Fibroblast of pulmonary artery (primary cell): ENCODE measurements around the gene AHRR.
A peak's percentile ranks its signal among the peaks of the same experiment; 100 is the strongest.
"Not testable (repeated sequence)": the region's sequence is repeated elsewhere in the genome, so short reads cannot be mapped to it uniquely, and the experiment has no call there.

Experiments used
- DNase-seq: peaks from one replicate; pipeline ENCODE4 v3.0.0-alpha.2; 2010; ENCODE audit warnings: low read depth
- H3K4me3 ChIP-seq: replicated peaks from 2 replicates; pipeline ENCODE4 v1.5.1; 2011; ENCODE audit warnings: low read depth, mild to moderate bottlenecking, control low read depth, low read length, moderate library complexity
- CTCF ChIP-seq: IDR thresholded peaks from 2 replicates; pipeline ENCODE4 v1.5.1; 2011; ENCODE audit warnings: mild to moderate bottlenecking, control low read depth, low read length, inconsistent platforms; ENCODE audit errors: missing control alignments

Gene AHRR

GRCh38 chr5:364497-364896 is 43.0 kb downstream of the AHRR start:
- no peak for DNase-seq
- H3K4me3 ChIP-seq, result no peak overlapping the region
- TF ChIP-seq CTCF, result no peak

DNA sequence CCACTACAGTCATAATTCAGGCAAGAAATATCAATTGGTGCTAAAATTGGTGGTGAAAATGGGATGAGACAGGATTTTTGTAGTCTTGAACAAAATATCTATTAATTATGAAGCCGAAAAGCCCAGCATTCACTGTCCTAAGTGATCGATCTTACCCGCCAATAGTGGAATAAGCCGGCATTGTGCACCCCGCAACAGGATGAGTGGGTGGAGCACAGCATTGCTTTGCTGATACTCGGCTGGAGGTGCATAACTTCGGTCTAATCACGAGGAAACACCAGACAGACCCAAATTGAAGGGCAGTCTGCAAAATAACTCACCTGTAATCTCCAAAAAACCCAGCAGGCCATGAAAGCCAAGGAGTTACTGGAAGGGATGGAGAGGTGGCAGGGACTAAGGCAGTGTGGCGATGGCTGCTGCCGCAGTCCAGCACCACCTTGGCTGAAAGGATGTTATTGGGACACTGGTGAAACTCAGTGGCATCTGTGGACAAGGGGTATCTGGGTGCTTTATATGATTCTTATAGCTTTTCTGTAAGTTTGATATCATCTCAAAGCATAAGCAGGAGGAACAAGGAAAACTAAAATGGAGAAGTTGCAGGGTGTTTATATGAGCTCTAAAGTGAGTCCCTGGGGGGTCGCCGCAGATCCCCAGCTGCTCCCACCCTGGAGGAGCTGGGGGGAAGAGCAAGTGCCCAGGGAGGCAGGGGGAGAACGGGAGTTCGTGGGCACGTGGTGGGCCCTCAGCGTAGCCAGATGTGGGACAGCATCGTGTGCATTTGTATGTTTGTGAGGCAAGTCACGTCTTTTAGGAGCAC is 45.2 kb downstream of the AHRR start:
- H3K4me3 ChIP-seq, result no peak overlapping the region
- TF ChIP-seq CTCF, result no peak
- no peak for DNase-seq

GRCh38 chr5:367358-368130 is 46.0 kb downstream of the AHRR start:
- no peak for DNase-seq
- TF ChIP-seq CTCF, result no peak
- H3K4me3 ChIP-seq, result no peak overlapping the region

DNA sequence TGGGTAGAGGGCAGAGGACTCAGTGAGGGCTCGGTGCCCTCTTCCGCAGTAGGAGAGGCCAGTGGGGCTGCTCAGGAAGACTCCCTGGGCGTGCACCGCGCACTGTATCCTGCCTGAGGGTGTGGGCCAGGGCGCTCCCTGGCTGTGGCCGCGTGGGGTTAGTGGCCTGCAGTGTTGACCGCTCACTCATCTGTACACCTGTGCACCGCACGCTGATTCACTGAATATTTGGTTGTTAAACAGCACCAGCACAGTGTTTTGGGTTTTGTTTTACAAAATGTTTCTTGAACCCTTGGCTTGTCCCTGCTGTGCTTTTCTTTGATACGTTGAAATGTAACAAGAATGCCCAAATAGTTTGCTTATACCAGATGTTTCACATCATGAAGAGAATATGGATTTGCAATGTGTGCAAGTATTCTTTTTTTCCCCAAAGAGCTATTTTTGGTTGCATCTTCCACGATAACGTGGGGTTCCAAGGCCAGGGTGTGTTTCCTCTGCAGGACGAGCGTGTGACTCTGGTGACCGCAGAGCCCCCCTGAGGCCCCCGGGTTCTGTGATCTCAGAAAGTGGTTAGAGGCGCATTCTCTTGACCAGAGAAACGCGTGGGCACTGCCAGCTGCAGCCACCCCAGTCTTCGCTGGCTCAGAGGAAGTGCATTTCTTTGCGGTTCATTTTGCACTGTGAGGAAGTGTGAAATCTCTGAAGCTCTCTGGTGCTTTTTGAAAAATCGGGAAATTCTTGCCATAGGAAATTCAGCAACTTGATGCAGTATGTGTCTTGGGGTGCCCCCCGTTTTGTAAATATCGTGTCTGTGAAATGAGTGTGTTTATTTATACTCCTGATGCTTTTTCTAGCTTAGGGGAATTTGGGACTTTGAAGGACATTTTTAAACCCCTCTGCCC is 46.9 kb downstream of the AHRR start:
- peak; percentile 72 for DNase-seq
- H3K4me3 ChIP-seq, result no peak overlapping the region
- TF ChIP-seq CTCF, result no peak

- TF ChIP-seq CTCF, result no peak
- no peak overlapping the region for H3K4me3 ChIP-seq
- DNase-seq, result no peak
Measured at GRCh38 chr5:369151-369868, 47.8 kb downstream of the AHRR start.

GRCh38 chr5:369869-370236 is 48.3 kb downstream of the AHRR start:
- H3K4me3 ChIP-seq, DNase-seq: not testable (repeated sequence)
